Measurements from ENCODE around the gene MEGF6. TPM values are rescaled to one million over a fixed set of nuclear protein-coding genes. Genes with fewer than 3 reads are reported as not detected.

The MEGF6 gene
- total RNA-seq, 1 experiment from 2014 or later = 65.3 TPM

GRCh38 chr1:3545363-3546047 lies 65.8 kb downstream of the MEGF6 start:
- ChIA-PET CTCF (interaction anchor here (0.6 kb wide), 1 partner anchor 69 kb away, joined by 9 read pairs; no protein-coding TSS in a partner anchor), POLR2A (ENCODE audit: unreplicated experiment) (no interaction called here)
- H3K9me2 ChIP-seq (ENCODE audit: insufficient read depth) = no peaks in the 10 kb centered on the region
- intact Hi-C loops (cut with micrococcal nuclease; ENCODE audit: unreplicated experiment) = no loop called here
- no peak for DNase-seq
- H3K36me3 ChIP-seq (ENCODE audit: low read depth) = no peaks in the 10 kb centered on the region
- no peak overlapping the region for H3K4me3 ChIP-seq
- no peak overlapping the region for H3K4me2 ChIP-seq
- H3K27me3 ChIP-seq (ENCODE audit: insufficient read depth, low read depth) = no peaks in the 10 kb centered on the region
- no peaks in the 10 kb centered on the region for H4K20me1 ChIP-seq (ENCODE audit: insufficient read depth)
- peaks cover 36% of the 10 kb centered on the region for H3F3A ChIP-seq (ENCODE audit: insufficient read depth, low read depth)
- no peak overlapping the region for H3K27ac ChIP-seq
- peaks cover 75% of the 10 kb centered on the region for H3K4me1 ChIP-seq (replicated peaks; ENCODE audit: insufficient read depth)
- no peak for TF ChIP-seq EZH2 (IDR thresholded peaks at IDR 0.05; ENCODE audit: low read depth)
- no peak for TF ChIP-seq CTCF (conservative IDR thresholded peaks at IDR 0.05)
- peaks cover 10% of the 10 kb centered on the region; the same call in 1 of the 2 replicates for H3K79me2 ChIP-seq (ENCODE audit: low read depth)
- no peaks in the 10 kb centered on the region for H3K9me3 ChIP-seq (ENCODE audit: insufficient read depth, low read depth)
- no peak overlapping the region for H2AFZ ChIP-seq
- BruUV-seq (replicated peaks) = no TSS peak

- peak overlapping the region; percentile 77 for H3K4me2 ChIP-seq
- peak overlapping the region; percentile 97 for H3K27ac ChIP-seq
- peaks cover 40% of the 10 kb centered on the region for H3F3A ChIP-seq (ENCODE audit: insufficient read depth, low read depth)
- H3K79me2 ChIP-seq (ENCODE audit: low read depth) = peaks cover 16% of the 10 kb centered on the region
- no peaks in the 10 kb centered on the region for H3K27me3 ChIP-seq (ENCODE audit: insufficient read depth, low read depth)
- ChIA-PET CTCF (interaction anchor here (1.3 kb wide), 1 partner anchor 91 kb away, joined by 6 read pairs; no protein-coding TSS in a partner anchor), POLR2A (ENCODE audit: unreplicated experiment) (interaction anchor here (0.6 to 1.6 kb wide), 3 partner anchors 10 to 1003 kb away, joined by 3 to 10 read pairs (median 3); no protein-coding TSS in a partner anchor)
- intact Hi-C loops (cut with micrococcal nuclease; ENCODE audit: unreplicated experiment) = loop anchor here (5.0 kb wide), 1 partner anchor 82 kb away; no protein-coding TSS in a partner anchor
- H3K4me3 ChIP-seq = peak overlapping the region; percentile 52; the same call in 1 of the 2 replicates
- BruUV-seq (replicated peaks) = no TSS peak
- peaks cover 77% of the 10 kb centered on the region for H3K4me1 ChIP-seq (replicated peaks; ENCODE audit: insufficient read depth)
- H2AFZ ChIP-seq = no peak overlapping the region; the same call in 1 of the 2 replicates
- no peaks in the 10 kb centered on the region for H3K36me3 ChIP-seq (ENCODE audit: low read depth)
- H4K20me1 ChIP-seq (ENCODE audit: insufficient read depth) = no peaks in the 10 kb centered on the region
- no peaks in the 10 kb centered on the region for H3K9me2 ChIP-seq (ENCODE audit: insufficient read depth)
- TF ChIP-seq CTCF (conservative IDR thresholded peaks at IDR 0.05) (no peak), EZH2 (IDR thresholded peaks at IDR 0.05; ENCODE audit: low read depth) (no peak)
- no peaks in the 10 kb centered on the region for H3K9me3 ChIP-seq (ENCODE audit: insufficient read depth, low read depth)
- no peak for DNase-seq
Measured at GRCh38 chr1:3544040-3544977, 67.0 kb downstream of the MEGF6 start.

Measured in PC-9 (cell line).